ENCODE data around the gene SPAG16.

DNA sequence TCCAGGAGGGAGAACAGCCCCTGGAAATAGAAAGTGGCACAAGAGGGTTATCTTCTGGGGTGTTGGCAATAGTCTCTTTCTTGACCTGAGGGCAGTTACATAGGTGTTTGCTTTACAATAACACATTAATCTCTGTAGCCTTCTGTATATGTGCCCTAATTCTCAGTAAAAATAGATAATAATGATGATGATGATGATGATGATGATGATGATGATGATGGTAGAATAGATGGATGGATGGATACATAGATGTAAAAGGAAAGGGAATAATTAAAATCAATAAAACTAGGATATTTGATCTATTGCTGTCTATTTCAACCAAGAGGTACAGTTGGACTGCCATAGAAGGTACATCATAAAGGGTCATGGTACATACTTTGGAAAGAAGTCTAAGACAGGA is 948.9 kb downstream of the SPAG16 start:
- TF ChIP-seq, protein P1, sequence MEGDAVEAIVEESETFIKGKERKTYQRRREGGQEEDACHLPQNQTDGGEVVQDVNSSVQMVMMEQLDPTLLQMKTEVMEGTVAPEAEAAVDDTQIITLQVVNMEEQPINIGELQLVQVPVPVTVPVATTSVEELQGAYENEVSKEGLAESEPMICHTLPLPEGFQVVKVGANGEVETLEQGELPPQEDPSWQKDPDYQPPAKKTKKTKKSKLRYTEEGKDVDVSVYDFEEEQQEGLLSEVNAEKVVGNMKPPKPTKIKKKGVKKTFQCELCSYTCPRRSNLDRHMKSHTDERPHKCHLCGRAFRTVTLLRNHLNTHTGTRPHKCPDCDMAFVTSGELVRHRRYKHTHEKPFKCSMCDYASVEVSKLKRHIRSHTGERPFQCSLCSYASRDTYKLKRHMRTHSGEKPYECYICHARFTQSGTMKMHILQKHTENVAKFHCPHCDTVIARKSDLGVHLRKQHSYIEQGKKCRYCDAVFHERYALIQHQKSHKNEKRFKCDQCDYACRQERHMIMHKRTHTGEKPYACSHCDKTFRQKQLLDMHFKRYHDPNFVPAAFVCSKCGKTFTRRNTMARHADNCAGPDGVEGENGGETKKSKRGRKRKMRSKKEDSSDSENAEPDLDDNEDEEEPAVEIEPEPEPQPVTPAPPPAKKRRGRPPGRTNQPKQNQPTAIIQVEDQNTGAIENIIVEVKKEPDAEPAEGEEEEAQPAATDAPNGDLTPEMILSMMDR (IDR thresholded peaks at IDR 0.05 in 4 of 5, conservative IDR thresholded peaks at IDR 0.05 in 1 of 5): no peak
- TF ChIP-seq POLR2A (IDR thresholded peaks at IDR 0.05): no peak
